DOHH2 (cell line): ENCODE measurements around the gene DNAH6.

Experiments used
- H3F3A ChIP-seq: fragments of 200-600 bp; sonication (generic), shearing (Covaris generic); 2 replicates; pipeline ENCODE4 v1.6.0; 2016; ENCODE audit warnings: antibody characterized with exemption, mild to moderate bottlenecking; ENCODE audit not compliant: control insufficient read depth, insufficient read depth
- H3K27ac ChIP-seq: fragments of 200-600 bp; sonication (generic); 2 replicates; pipeline ENCODE4 v1.5.1; 2014; ENCODE audit warnings: low read depth, mild to moderate bottlenecking, low read length, moderate library complexity
- H3K27me3 ChIP-seq: fragments of 200-600 bp; sonication (generic); 2 replicates; pipeline ENCODE4 v1.6.1; 2014; ENCODE audit warnings: mild to moderate bottlenecking, low read length, mixed read lengths; ENCODE audit not compliant: control insufficient read depth
- H3K36me3 ChIP-seq: fragments of 200-600 bp; sonication (generic); 2 replicates; pipeline ENCODE4 v1.6.1; 2014; ENCODE audit warnings: mild to moderate bottlenecking, low read length, moderate library complexity, mixed read lengths; ENCODE audit not compliant: control insufficient read depth
- H3K4me1 ChIP-seq: fragments of 200-600 bp; sonication (generic); 2 replicates; pipeline ENCODE4 v1.6.1; 2014; ENCODE audit warnings: mild to moderate bottlenecking, low read length, mixed read lengths; ENCODE audit not compliant: control insufficient read depth
- H3K4me2 ChIP-seq: fragments of 200-600 bp; sonication (generic); 2 replicates; pipeline ENCODE4 v1.6.0; 2014; ENCODE audit warnings: mild to moderate bottlenecking, low read length, moderate library complexity
- H3K4me3 ChIP-seq: fragments of 200-600 bp; sonication (generic); 2 replicates; pipeline ENCODE4 v1.5.1; 2014; ENCODE audit warnings: mild to moderate bottlenecking, low read length, mixed read lengths
- H3K79me2 ChIP-seq: fragments of 200-600 bp; sonication (generic); 2 replicates; pipeline ENCODE4 v1.6.1; 2014; ENCODE audit warnings: mild to moderate bottlenecking, low read length, mixed read lengths; ENCODE audit not compliant: control insufficient read depth
- H3K9me2 ChIP-seq: fragments of 200-600 bp; sonication (generic); replicated peaks from 2 replicates; pipeline ENCODE4 v1.6.1; 2014; ENCODE audit warnings: mild to moderate bottlenecking, low read length, mixed read lengths; ENCODE audit not compliant: control insufficient read depth
- H3K9me3 ChIP-seq: fragments of 200-600 bp; sonication (generic); 2 replicates; pipeline ENCODE4 v1.6.1; 2014; ENCODE audit warnings: antibody characterized with exemption, low read length, mixed read lengths; ENCODE audit not compliant: control insufficient read depth, insufficient read depth
- H4K20me1 ChIP-seq: fragments of 200-600 bp; sonication (generic); 2 replicates; pipeline ENCODE4 v1.6.0; 2014; ENCODE audit warnings: low read depth, mild to moderate bottlenecking, antibody characterized with exemption, low read length, moderate library complexity; ENCODE audit not compliant: control insufficient read depth, insufficient read depth
- CTCF ChIP-seq: fragments of 200-600 bp; sonication (generic); IDR thresholded peaks from one replicate; pipeline ENCODE4 v1.5.1; 2014; ENCODE audit warnings: antibody characterized with exemption, mild to moderate bottlenecking, low read depth, low read length; ENCODE audit not compliant: poor library complexity, severe bottlenecking
- EZH2phosphoT487 ChIP-seq: fragments of 200-600 bp; sonication (generic); IDR thresholded peaks from 2 replicates; pipeline ENCODE4 v1.6.1; 2017; ENCODE audit warnings: borderline replicate concordance, mild to moderate bottlenecking, antibody characterized with exemption, low read length, moderate library complexity, mixed read lengths

The DNAH6 gene

DNA sequence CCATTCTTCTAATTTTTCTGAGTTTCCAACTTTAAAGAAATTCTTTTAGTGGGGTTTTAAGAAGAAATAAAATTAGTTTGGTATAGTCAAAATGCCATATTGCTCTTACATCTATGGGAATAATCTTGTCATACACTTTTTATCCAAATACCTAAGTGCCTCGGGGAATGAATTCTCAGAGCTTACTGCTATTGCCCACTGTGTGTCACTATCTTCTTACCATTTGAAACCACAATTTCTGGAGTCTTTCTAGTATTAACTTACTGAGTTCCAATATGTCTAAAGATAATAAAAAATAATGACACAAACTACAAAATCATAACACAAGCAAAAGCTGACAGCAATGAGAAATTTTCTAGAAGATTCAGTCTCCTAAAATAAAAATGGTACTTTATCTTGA is 23.7 kb upstream of the DNAH6 start:
- H3K27me3 ChIP-seq = no peaks in the 10 kb centered on the region
- H3K9me2 ChIP-seq = no peaks in the 10 kb centered on the region
- no peaks in the 10 kb centered on the region for H4K20me1 ChIP-seq
- H3K79me2 ChIP-seq = no peaks in the 10 kb centered on the region
- H3K27ac ChIP-seq = no peak overlapping the region
- H3K4me1 ChIP-seq = peaks cover 4% of the 10 kb centered on the region; the same call in 1 of the 2 replicates
- no peaks in the 10 kb centered on the region for H3K9me3 ChIP-seq
- H3K36me3 ChIP-seq = no peaks in the 10 kb centered on the region
- H3K4me3 ChIP-seq = no peak overlapping the region
- no peaks in the 10 kb centered on the region for H3F3A ChIP-seq
- TF ChIP-seq CTCF = no peak
- TF ChIP-seq EZH2phosphoT487 = no peak
- no peak overlapping the region for H3K4me2 ChIP-seq

DNA sequence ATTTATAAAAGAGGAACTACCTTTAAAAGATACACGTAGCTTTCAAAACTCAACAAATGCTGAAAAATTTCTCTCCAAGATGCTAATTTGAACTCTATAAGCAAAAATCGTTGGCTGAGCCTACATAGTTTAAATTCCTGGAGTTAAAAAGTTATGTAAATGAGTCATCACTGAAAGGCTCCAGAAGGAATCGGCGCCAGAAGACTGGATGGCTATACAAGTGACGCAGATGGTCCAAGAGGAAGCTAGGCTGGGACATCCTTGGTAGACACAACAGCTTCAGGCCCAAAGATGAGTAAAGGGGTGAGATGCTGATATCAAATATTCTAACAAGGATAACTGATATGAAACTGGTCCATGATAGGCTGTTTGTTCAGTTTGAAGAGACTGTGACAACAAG is 22.8 kb upstream of the DNAH6 start:
- peaks cover 4% of the 10 kb centered on the region; the same call in 1 of the 2 replicates for H3K4me1 ChIP-seq
- H3K27me3 ChIP-seq = no peaks in the 10 kb centered on the region
- no peak overlapping the region for H3K4me3 ChIP-seq
- no peak overlapping the region for H3K4me2 ChIP-seq
- no peaks in the 10 kb centered on the region for H3K36me3 ChIP-seq
- TF ChIP-seq EZH2phosphoT487 (no peak), CTCF (no peak)
- no peaks in the 10 kb centered on the region for H3K79me2 ChIP-seq
- H3F3A ChIP-seq = no peaks in the 10 kb centered on the region
- no peak overlapping the region for H3K27ac ChIP-seq
- H4K20me1 ChIP-seq = no peaks in the 10 kb centered on the region
- no peaks in the 10 kb centered on the region for H3K9me3 ChIP-seq
- H3K9me2 ChIP-seq = no peaks in the 10 kb centered on the region

GRCh38 chr2:84494070-84494469 is 22.2 kb upstream of the DNAH6 start:
- Histone ChIP-seq H3K9me2 (no peaks in the 10 kb centered on the region), H3K4me3 (no peak overlapping the region), H3K4me1 (peaks cover 4% of the 10 kb centered on the region; the same call in 1 of the 2 replicates), H3K4me2 (no peak overlapping the region), H3K79me2 (no peaks in the 10 kb centered on the region), H3K27ac (no peak overlapping the region), H4K20me1 (no peaks in the 10 kb centered on the region), H3K9me3 (no peaks in the 10 kb centered on the region), H3F3A (no peaks in the 10 kb centered on the region), H3K36me3 (no peaks in the 10 kb centered on the region), H3K27me3 (no peaks in the 10 kb centered on the region)
- TF ChIP-seq CTCF (no peak), EZH2phosphoT487 (no peak)
